ENCODE data around the gene SIX2.

SIX2 gene

DNA sequence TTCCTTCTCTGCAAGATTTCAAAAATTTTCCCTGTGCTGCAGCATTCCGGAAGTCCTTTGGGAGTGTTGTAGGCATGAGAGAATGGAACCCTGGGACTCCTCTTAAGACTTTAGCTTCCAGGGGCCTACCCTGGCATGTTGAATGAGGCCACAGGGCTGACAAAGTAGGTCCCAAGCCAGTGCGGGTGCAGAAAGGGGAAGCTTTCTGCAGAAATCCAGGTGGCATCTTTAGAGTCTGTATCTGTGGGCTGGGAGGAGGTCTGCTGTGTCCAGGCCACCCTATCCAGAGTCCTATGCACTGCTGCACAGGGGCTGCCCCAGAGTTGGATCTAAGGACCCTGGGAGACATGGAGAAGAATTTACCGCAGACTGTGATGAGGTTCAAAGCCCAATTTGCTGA is 1.9 kb upstream of the SIX2 start:
- H3K9ac ChIP-seq (ENCODE audit: low read length), result no peak overlapping the region
- H3K27ac ChIP-seq (ENCODE audit: low read length), result no peak overlapping the region
- no peaks in the 10 kb centered on the region for H3K36me3 ChIP-seq (replicated peaks; ENCODE audit: insufficient read depth, low read length)
- no peaks in the 10 kb centered on the region for H3K9me3 ChIP-seq (replicated peaks; ENCODE audit: insufficient read depth, low read length)
- H3K4me3 ChIP-seq (ENCODE audit: low read length), result no peak overlapping the region
- H3K27me3 ChIP-seq (replicated peaks; ENCODE audit: insufficient read depth, low read length), result no peaks in the 10 kb centered on the region; the same call in 1 of the 2 replicates
- no peaks in the 10 kb centered on the region for H3K9me2 ChIP-seq (replicated peaks; ENCODE audit: insufficient read depth, low read length)
- H3K4me2 ChIP-seq (ENCODE audit: low read depth, low read length), result no peak overlapping the region
- H2AFZ ChIP-seq (ENCODE audit: low read length), result no peak overlapping the region
- H3K4me1 ChIP-seq (ENCODE audit: low read length), result no peaks in the 10 kb centered on the region
- no peak for TF ChIP-seq EZH2phosphoT487 (IDR thresholded peaks at IDR 0.05; ENCODE audit: low read length)
- TF ChIP-seq, protein P1, sequence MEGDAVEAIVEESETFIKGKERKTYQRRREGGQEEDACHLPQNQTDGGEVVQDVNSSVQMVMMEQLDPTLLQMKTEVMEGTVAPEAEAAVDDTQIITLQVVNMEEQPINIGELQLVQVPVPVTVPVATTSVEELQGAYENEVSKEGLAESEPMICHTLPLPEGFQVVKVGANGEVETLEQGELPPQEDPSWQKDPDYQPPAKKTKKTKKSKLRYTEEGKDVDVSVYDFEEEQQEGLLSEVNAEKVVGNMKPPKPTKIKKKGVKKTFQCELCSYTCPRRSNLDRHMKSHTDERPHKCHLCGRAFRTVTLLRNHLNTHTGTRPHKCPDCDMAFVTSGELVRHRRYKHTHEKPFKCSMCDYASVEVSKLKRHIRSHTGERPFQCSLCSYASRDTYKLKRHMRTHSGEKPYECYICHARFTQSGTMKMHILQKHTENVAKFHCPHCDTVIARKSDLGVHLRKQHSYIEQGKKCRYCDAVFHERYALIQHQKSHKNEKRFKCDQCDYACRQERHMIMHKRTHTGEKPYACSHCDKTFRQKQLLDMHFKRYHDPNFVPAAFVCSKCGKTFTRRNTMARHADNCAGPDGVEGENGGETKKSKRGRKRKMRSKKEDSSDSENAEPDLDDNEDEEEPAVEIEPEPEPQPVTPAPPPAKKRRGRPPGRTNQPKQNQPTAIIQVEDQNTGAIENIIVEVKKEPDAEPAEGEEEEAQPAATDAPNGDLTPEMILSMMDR (IDR thresholded peaks at IDR 0.05; ENCODE audit: low read length), result no peak
- TF ChIP-seq EZH2 (optimal IDR thresholded peaks at IDR 0.05; ENCODE audit: low read depth, low read length), result no peak
- no peak for DNase-seq
- H3F3A ChIP-seq (ENCODE audit: insufficient read depth, low read length), result no peaks in the 10 kb centered on the region
- no peaks in the 10 kb centered on the region for H3K79me2 ChIP-seq (ENCODE audit: low read length)
- H4K20me1 ChIP-seq (ENCODE audit: insufficient read depth, low read length), result no peaks in the 10 kb centered on the region

DNA sequence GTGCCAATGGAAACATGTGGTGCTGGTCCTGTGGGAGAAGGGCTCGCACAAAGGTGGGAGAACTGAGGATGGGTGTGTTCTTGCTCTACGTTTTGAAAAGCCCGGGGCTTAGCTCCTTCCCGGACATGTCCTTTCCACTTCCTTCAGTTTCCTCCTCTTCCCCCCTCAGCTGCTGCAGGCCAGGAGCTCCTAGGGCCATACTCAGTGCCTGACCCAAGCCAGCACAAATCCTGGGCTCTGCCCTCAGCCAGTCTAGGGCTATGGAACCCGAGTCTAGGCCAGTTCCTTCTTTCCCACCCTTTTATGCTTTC is 1.4 kb upstream of the SIX2 start:
- Histone ChIP-seq H3F3A (ENCODE audit: insufficient read depth, low read length) (no peaks in the 10 kb centered on the region), H3K4me3 (ENCODE audit: low read length) (no peak overlapping the region), H3K4me2 (ENCODE audit: low read depth, low read length) (no peak overlapping the region), H3K79me2 (ENCODE audit: low read length) (no peaks in the 10 kb centered on the region), H2AFZ (ENCODE audit: low read length) (no peak overlapping the region), H3K4me1 (ENCODE audit: low read length) (no peaks in the 10 kb centered on the region), H3K9me3 (replicated peaks; ENCODE audit: insufficient read depth, low read length) (no peaks in the 10 kb centered on the region), H3K9me2 (replicated peaks; ENCODE audit: insufficient read depth, low read length) (no peaks in the 10 kb centered on the region), H3K27me3 (replicated peaks; ENCODE audit: insufficient read depth, low read length) (no peaks in the 10 kb centered on the region; the same call in 1 of the 2 replicates), H3K27ac (ENCODE audit: low read length) (no peak overlapping the region), H3K9ac (ENCODE audit: low read length) (no peak overlapping the region), H4K20me1 (ENCODE audit: insufficient read depth, low read length) (no peaks in the 10 kb centered on the region), H3K36me3 (replicated peaks; ENCODE audit: insufficient read depth, low read length) (no peaks in the 10 kb centered on the region)
- TF ChIP-seq, protein P1 (IDR thresholded peaks at IDR 0.05; ENCODE audit: low read length), result no peak
- TF ChIP-seq EZH2 (optimal IDR thresholded peaks at IDR 0.05; ENCODE audit: low read depth, low read length) (no peak), EZH2phosphoT487 (IDR thresholded peaks at IDR 0.05; ENCODE audit: low read length) (no peak)
- no peak for DNase-seq

DNA sequence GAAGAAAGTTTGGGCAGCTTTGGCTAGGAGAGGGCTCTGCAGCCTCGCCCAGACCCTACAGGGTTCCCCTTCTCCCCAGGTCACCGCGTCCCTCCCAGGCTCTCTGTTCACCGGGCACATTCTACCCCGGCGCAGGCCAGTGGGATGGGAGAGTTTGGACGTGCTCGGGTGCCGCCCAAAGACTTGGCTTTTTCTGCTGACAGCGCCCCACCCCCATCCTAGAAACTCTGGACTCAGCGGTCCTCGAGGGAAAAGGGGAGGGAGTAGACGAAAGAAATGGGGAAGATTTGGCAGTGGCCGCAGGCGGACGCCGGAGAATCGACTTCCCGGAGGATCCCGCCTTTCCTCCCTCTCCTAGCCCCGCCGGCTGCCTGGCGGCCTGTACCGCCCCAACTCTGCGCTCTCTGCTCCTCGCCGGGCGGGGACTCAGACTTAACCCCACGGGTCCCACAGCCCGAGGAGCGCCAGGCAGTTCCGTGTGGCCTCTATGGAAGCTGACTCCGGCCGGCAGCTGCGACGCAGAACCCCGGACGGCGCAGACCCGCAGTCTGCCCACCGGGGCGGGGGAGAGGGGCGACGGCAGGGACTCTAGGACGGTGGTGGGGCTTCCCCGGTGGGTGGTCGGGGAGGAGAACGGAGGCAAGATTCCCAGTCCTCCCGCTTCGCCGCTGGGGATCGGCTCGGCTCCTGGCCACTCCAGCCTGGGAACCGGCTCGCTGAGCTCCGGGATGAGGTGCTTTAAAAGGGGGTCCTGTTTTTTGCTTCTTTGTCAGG is 863 bp upstream of the SIX2 start:
- no peak for DNase-seq
- Histone ChIP-seq H3K79me2 (ENCODE audit: low read length) (no peaks in the 10 kb centered on the region), H3F3A (ENCODE audit: insufficient read depth, low read length) (no peaks in the 10 kb centered on the region), H3K9me3 (replicated peaks; ENCODE audit: insufficient read depth, low read length) (no peaks in the 10 kb centered on the region), H3K4me1 (ENCODE audit: low read length) (no peaks in the 10 kb centered on the region), H3K9me2 (replicated peaks; ENCODE audit: insufficient read depth, low read length) (no peaks in the 10 kb centered on the region), H3K27ac (ENCODE audit: low read length) (no peak overlapping the region), H4K20me1 (ENCODE audit: insufficient read depth, low read length) (no peaks in the 10 kb centered on the region), H3K4me2 (ENCODE audit: low read depth, low read length) (peak overlapping the region; percentile 55; the same call in 1 of the 2 replicates), H2AFZ (ENCODE audit: low read length) (0 out of 2 replicates have a peak overlapping the region, but pooled peaks have one; percentile 15), H3K36me3 (replicated peaks; ENCODE audit: insufficient read depth, low read length) (no peaks in the 10 kb centered on the region), H3K9ac (ENCODE audit: low read length) (no peak overlapping the region), H3K4me3 (ENCODE audit: low read length) (no peak overlapping the region; the same call in 1 of the 2 replicates), H3K27me3 (replicated peaks; ENCODE audit: insufficient read depth, low read length) (no peaks in the 10 kb centered on the region; the same call in 1 of the 2 replicates)
- no peak for TF ChIP-seq EZH2phosphoT487 (IDR thresholded peaks at IDR 0.05; ENCODE audit: low read length)
- TF ChIP-seq EZH2 (optimal IDR thresholded peaks at IDR 0.05; ENCODE audit: low read depth, low read length), result no peak
- TF ChIP-seq, protein P1 (IDR thresholded peaks at IDR 0.05; ENCODE audit: low read length), result no peak

Data from MM.1S (cell line).